B cell (primary cell): ENCODE results near the gene CRLF2. TPM values are rescaled to one million over a fixed set of nuclear protein-coding genes. Genes with fewer than 3 reads are reported as not detected.
"Not testable (repeated sequence)": the region's sequence is repeated elsewhere in the genome, so short reads cannot be mapped to it uniquely, and the experiment has no call there.

Source experiments
- ATAC-seq: fragments of 200-7000 bp; cut with Tn5 transposase; one replicate; pipeline ENCODE4 v1.10.0; 2021; ENCODE audit warnings: low read depth, mild to moderate bottlenecking, moderate number of reproducible peaks, moderate library complexity
- CTCF ChIA-PET: fragments of 350-600 bp; sonication (Branson Sonifier 250); formaldehyde crosslinking; loops from one replicate; lab custom pipeline; 2021; ENCODE audit warnings: antibody characterized with exemption, inconsistent platforms; lab: Charles Lee
- POLR2A ChIA-PET: fragments of 350-600 bp; sonication (Branson Sonifier 250); formaldehyde crosslinking; loops from one replicate; lab custom pipeline; 2021; ENCODE audit warnings: antibody characterized with exemption; lab: Charles Lee
- DNase-seq: peaks from one replicate; pipeline ENCODE4 v3.0.0; 2013
- H2AFZ ChIP-seq: 2 replicates; pipeline ENCODE4 v1.6.1; 2012; ENCODE audit warnings: mild to moderate bottlenecking, low read depth, low read length; ENCODE audit not compliant: insufficient read depth, poor library complexity, severe bottlenecking
- H3K27ac ChIP-seq, 2 donors: 1 replicate in 1 of 2; 2 replicates in 1 of 2; pipeline ENCODE4 v1.5.1; 2012 to 2013; ENCODE audit warnings: low read length in 2 of 2, mild to moderate bottlenecking in 2 of 2, moderate library complexity in 1 of 2
- H3K27me3 ChIP-seq, 4 experiments: fragments of 200-600 bp in 1 of 4; sonication (generic) in 1 of 4; replicated peaks in 1 of 4; 1 replicate in 2 of 4; 2 replicates in 2 of 4; pipeline versions ENCODE4 v1.6.1 to v1.7.0; 2013 to 2016; ENCODE audit warnings: low read length in 3 of 4, mild to moderate bottlenecking in 2 of 4, mixed read lengths in 1 of 4, moderate library complexity in 1 of 4; ENCODE audit not compliant: insufficient read depth in 4 of 4, control insufficient read depth in 3 of 4; ENCODE audit errors: control extremely low read depth in 1 of 4
- H3K36me3 ChIP-seq, 2 experiments: replicated peaks in 1 of 2; 1 replicate in 1 of 2; 2 replicates in 1 of 2; pipeline versions ENCODE4 v1.6.1 to v1.7.1; 2013; ENCODE audit warnings: low read length in 1 of 2; ENCODE audit not compliant: insufficient read depth in 2 of 2, control insufficient read depth in 1 of 2; ENCODE audit errors: control extremely low read depth in 1 of 2, extremely low read depth in 1 of 2
- H3K4me1 ChIP-seq, 2 donors: fragments of 200-600 bp in 1 of 2; sonication (generic) in 1 of 2; 1 replicate in 1 of 2; 2 replicates in 1 of 2; pipeline versions ENCODE4 v1.5.1 to v1.6.1; 2013 to 2017; ENCODE audit warnings: low read length in 2 of 2; ENCODE audit not compliant: control insufficient read depth in 2 of 2, insufficient read depth in 2 of 2
- H3K4me2 ChIP-seq: replicated peaks from 2 replicates; pipeline ENCODE3; 2012; ENCODE audit warnings: mild to moderate bottlenecking, low read depth, low read length; ENCODE audit not compliant: poor library complexity, severe bottlenecking
- H3K4me3 ChIP-seq, 5 experiments: fragments of 200-600 bp in 1 of 5; sonication (generic) in 1 of 5; 1 replicate in 3 of 5; 2 replicates in 2 of 5; pipeline versions ENCODE4 v1.5.1 to v1.7.0; 2011 to 2016; ENCODE audit warnings: low read length in 4 of 5, mild to moderate bottlenecking in 4 of 5, low read depth in 2 of 5, control low read depth in 1 of 5, moderate library complexity in 1 of 5; ENCODE audit not compliant: insufficient read depth in 1 of 5; ENCODE audit errors: control extremely low read depth in 1 of 5, extremely low read depth in 1 of 5
- H3K79me2 ChIP-seq: fragments of 200-600 bp; sonication (generic); one replicate; pipeline ENCODE4 v1.6.0; 2016; ENCODE audit warnings: low read length; ENCODE audit not compliant: control insufficient read depth, insufficient read depth
- H3K9ac ChIP-seq: fragments of 200-600 bp; sonication (generic); 2 replicates; pipeline ENCODE4 v1.6.1; 2017; ENCODE audit warnings: mild to moderate bottlenecking, low read length, moderate library complexity
- H3K9me3 ChIP-seq, 3 donors: one replicate each; pipeline versions ENCODE4 v1.6.1 to v1.7.1; 2013; ENCODE audit warnings: low read length in 2 of 3; ENCODE audit not compliant: control insufficient read depth in 2 of 3, insufficient read depth in 1 of 3; ENCODE audit errors: control extremely low read depth in 1 of 3
- H4K20me1 ChIP-seq: 2 replicates; pipeline ENCODE4 v1.6.0; 2012; ENCODE audit warnings: mild to moderate bottlenecking, low read length; ENCODE audit not compliant: insufficient read depth, control insufficient read depth, poor library complexity, severe bottlenecking
- H3K27ac Mint-ChIP-seq: one replicate; pipeline ENCODE4 v1.8.0; 2021; ENCODE audit warnings: mixed read lengths
- H3K27me3 Mint-ChIP-seq: one replicate; pipeline ENCODE4 v1.8.0; 2021; ENCODE audit warnings: mixed read lengths
- H3K4me1 Mint-ChIP-seq: one replicate; pipeline ENCODE4 v1.8.0; 2021; ENCODE audit warnings: mixed read lengths
- H3K4me3 Mint-ChIP-seq: one replicate; pipeline ENCODE4 v1.8.0; 2021; ENCODE audit warnings: mixed read lengths
- H3K9me3 Mint-ChIP-seq: one replicate; pipeline ENCODE4 v1.8.0; 2022; ENCODE audit warnings: mixed read lengths; ENCODE audit not compliant: insufficient read depth
- EZH2 ChIP-seq: IDR thresholded peaks from 2 replicates; pipeline ENCODE4 v1.6.1; 2012; ENCODE audit warnings: borderline replicate concordance, low read depth, mild to moderate bottlenecking, moderate library complexity, low read length; ENCODE audit not compliant: insufficient read depth, poor library complexity, severe bottlenecking
- WGBS: methylation state at CpG from one replicate; pipeline ENCODE4 v1.1.5; 2013; ENCODE audit warnings: missing lambda C conversion rate; ENCODE audit not compliant: insufficient coverage; 5-methylcytosine and 5-hydroxymethylcytosine counted together
- intact Hi-C: fragments of 100-400 bp; cut with micrococcal nuclease; formaldehyde crosslinking; loops from one replicate; pipeline ENCODE4 v1.10.0; 2022
- polyA plus RNA-seq: library from polyadenylated mRNA; depleted of rRNA; stranded (reverse); fragments of >200 nt; gene quantifications from 2 replicates; pipeline ENCODE4 v1.2.3, GENCODE V29; 2012
- total RNA-seq, 2 donors: library from RNA; stranded (reverse); fragments of 120-200 nt in 1 of 2; gene quantifications; 1 replicate in 1 of 2; 2 replicates in 1 of 2; pipeline versions ENCODE4 v1.2.3 to v1.2.4, GENCODE V29; 2013 to 2022
- TF ChIP-seq, protein P1 (sequence below): fragments of 200-600 bp; IDR thresholded peaks from one replicate; pipeline ENCODE4 v1.8.0; 2022; ENCODE audit warnings: antibody characterized with exemption, mild to moderate bottlenecking

Gene CRLF2
- total and polyA plus RNA-seq, 2 donors (not counting 1 experiment from before 2014, with no cell fraction given): not detected

DNA sequence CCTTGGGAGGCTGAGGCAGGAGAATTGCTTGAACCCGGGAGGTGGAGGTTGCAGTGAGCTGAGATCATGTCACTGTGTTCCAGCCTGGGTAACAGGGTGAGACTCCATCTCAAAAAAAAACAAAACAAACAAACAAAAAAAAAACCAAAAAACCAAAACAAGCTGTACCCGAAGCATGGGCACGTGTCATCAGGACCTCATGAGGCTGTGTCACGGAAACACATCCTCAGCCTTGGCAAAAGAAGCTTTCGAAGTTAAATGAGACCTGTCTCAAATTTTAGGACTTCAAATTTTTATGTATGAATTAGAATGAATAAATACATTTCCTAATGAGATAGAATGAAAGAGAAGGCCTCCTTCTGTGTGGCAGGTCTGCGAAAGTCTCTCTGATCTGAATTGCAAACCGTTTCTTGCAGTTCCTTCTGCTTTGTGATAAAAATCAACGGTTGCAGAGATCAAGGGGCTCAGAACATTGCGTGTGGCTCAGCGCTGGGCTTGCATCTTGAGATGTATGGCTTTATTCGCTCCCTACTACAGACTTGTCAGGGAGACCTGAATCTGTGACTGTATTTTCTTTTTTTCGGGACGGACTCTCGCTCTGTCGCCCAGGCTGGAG is 19.5 kb upstream of the CRLF2 start:
- Histone ChIP-seq H3K27ac (no peak overlapping the region), H2AFZ (no peak overlapping the region), H3K4me3 (no peak overlapping the region), H3K9ac (no peak overlapping the region), H3K27me3 (no peaks in the 10 kb centered on the region), H3K9me3 (peaks cover 0 to 7% (median 0%) of the 10 kb centered on the region in 3 donors), H3K79me2 (no peaks in the 10 kb centered on the region), H4K20me1 (no peaks in the 10 kb centered on the region), H3K4me1 (no peaks in the 10 kb centered on the region), H3K4me2 (no peak overlapping the region), H3K36me3 (no peaks in the 10 kb centered on the region)
- H3K9me3 Mint-ChIP-seq: peaks cover 4% of the 10 kb centered on the region
- no peak overlapping the region for H3K4me3 Mint-ChIP-seq
- no peaks in the 10 kb centered on the region for H3K4me1 Mint-ChIP-seq
- ATAC-seq: no peak
- CTCF ChIA-PET: no interaction called here
- TF ChIP-seq EZH2: no peak
- TF ChIP-seq, protein P1, sequence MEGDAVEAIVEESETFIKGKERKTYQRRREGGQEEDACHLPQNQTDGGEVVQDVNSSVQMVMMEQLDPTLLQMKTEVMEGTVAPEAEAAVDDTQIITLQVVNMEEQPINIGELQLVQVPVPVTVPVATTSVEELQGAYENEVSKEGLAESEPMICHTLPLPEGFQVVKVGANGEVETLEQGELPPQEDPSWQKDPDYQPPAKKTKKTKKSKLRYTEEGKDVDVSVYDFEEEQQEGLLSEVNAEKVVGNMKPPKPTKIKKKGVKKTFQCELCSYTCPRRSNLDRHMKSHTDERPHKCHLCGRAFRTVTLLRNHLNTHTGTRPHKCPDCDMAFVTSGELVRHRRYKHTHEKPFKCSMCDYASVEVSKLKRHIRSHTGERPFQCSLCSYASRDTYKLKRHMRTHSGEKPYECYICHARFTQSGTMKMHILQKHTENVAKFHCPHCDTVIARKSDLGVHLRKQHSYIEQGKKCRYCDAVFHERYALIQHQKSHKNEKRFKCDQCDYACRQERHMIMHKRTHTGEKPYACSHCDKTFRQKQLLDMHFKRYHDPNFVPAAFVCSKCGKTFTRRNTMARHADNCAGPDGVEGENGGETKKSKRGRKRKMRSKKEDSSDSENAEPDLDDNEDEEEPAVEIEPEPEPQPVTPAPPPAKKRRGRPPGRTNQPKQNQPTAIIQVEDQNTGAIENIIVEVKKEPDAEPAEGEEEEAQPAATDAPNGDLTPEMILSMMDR: no peak
- 49% methylated on average over 12 of the region's 15 CpGs for whole genome bisulfite sequencing
- POLR2A ChIA-PET: no interaction called here
- intact Hi-C loops: no loop called here
- DNase-seq: no peak
- no peak overlapping the region for H3K27ac Mint-ChIP-seq
- H3K27me3 Mint-ChIP-seq: no peaks in the 10 kb centered on the region

DNA sequence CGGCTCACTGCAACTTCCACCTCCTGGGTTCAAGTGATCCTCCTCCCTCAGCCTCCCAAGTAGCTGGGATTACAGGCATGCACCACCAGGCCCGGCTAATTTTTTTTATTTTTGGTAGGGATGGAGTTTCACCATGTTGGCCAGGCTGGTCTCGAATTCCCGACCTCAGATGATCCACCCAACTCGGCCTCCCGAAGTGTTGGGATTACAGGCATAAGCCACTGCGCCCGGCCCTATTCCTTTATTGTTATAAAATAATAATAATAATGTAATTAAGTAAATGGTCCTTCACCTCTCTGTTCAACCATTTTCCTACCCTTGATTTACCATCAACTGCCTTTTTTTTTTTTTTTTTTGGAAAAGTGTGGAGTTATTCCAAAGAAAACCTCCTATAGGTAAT is 15.7 kb upstream of the CRLF2 start:
- H3K27ac Mint-ChIP-seq, H3K79me2 ChIP-seq, H3K27me3 Mint-ChIP-seq, ATAC-seq, intact Hi-C loops, CTCF ChIA-PET, H2AFZ ChIP-seq, H3K9ac ChIP-seq, H4K20me1 ChIP-seq, DNase-seq, H3K4me1 Mint-ChIP-seq, H3K4me2 ChIP-seq, POLR2A ChIA-PET, H3K4me3 Mint-ChIP-seq, H3K4me3 ChIP-seq, H3K27me3 ChIP-seq, H3K4me1 ChIP-seq, H3K27ac ChIP-seq, H3K36me3 ChIP-seq: not testable (repeated sequence)
- peaks cover 14% of the 10 kb centered on the region for H3K9me3 Mint-ChIP-seq
- peaks cover 0 to 13% (median 4%) of the 10 kb centered on the region in 3 donors for H3K9me3 ChIP-seq
- no CpG with 5 or more reads among the region's 8 CpGs for WGBS
